ENCODE measurements around the gene WDR93. TPM values are rescaled to one million over a fixed set of nuclear protein-coding genes. Genes with fewer than 3 reads are reported as not detected.

Gene WDR93
- not detected for total RNA-seq

DNA sequence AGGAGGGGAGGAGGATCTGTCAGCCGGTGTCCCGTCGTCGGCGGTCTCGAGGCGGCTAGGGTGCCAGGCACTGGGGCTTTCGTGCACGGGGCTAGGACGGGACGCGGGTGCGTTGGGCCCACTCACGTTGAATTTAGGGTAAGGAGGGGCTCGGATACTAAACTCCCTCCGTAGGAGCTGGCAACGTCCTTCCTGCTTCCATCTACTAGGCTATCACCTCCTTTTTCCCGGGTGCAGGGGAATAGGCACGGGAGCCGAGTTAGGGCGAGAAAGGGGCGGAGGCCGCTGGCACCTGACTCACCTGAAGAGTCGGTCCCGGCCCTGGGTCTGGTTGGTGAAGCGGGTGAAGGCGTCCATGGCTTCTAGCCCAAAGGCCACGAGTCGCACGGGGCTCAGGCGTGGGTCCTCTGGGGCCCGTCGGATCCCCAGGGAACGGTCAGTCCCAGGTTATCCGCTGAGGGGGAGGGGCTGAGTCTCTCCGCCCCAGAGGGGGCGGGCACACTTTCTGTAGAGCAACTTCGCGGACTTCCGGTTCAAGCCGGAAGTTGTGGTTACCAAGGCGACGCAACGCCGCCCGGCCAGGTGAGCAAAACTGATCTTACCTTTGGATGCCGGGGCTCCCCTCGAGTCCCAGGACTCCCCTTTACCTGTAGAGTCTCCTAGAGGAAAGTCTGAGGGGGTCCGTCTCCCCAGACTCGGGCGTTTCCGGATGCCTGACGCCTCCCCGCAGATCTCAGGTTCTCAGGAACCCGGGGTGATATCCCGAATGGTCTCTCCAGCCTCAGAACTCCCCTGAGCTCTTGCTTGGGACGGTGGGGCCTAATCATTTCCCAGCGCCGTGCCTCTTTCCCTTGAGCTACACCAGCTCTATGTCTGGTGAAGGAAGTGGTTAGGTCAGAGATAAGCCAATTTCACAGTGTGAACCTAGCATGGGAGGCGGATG lies at the start of gene WDR93, which contains the start of gene PEX11A:
WDR93 (plus strand) TSS at position 536 of the 943 bp plus-strand sequence. CDS start 10,936 bp downstream, outside the sequence.
PEX11A (minus strand) TSS at position 479 of the 943 bp plus-strand sequence; CDS start at position 357, 122 bp downstream.
- peak; percentile 57 for DNase-seq

DNA sequence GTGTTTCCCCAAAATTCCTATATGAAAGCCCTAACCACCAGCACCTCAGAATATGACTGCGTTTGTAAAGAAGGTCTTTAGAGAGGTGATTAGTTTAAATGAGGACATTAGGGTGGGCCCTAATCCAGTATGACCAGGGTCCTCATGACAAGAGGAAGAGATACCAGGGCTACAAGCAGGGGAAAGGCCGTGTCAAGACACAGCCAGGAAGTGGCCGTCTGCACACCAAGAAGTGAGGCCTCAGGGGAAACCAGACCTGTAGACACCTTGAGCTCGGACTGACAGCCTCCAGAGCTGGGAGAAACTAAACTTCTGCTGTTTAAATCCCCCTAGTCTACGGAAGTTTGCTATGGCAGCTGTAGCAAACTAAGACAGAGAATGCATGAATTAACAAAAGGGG lies 49.6 kb upstream of the WDR93 start:
- DNase-seq = no peak

DNA sequence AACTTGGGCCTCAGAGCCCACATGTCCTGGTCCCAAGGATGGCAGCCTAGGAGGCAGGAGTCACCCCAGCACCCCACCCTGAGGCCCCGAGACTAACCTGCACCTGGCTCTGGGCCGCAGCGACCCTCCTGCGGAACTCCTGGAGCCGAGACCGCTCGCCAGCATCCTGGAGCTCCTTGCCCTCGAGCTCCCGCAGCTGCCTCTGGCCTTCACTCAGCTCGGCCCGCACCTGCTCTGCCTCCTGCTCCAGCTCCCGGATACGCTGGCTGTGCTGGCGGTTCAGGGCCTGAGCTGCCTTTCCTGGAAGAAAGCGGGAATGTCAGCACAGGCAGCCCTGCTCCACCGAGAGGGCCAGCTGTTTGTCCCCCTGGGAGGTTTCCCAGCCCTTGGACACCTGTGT lies 48.5 kb upstream of the WDR93 start:
- DNase-seq = no peak

- no peak for DNase-seq
Observed at GRCh38 chr15:89645680-89646079, 44.9 kb upstream of the WDR93 start.

DNA sequence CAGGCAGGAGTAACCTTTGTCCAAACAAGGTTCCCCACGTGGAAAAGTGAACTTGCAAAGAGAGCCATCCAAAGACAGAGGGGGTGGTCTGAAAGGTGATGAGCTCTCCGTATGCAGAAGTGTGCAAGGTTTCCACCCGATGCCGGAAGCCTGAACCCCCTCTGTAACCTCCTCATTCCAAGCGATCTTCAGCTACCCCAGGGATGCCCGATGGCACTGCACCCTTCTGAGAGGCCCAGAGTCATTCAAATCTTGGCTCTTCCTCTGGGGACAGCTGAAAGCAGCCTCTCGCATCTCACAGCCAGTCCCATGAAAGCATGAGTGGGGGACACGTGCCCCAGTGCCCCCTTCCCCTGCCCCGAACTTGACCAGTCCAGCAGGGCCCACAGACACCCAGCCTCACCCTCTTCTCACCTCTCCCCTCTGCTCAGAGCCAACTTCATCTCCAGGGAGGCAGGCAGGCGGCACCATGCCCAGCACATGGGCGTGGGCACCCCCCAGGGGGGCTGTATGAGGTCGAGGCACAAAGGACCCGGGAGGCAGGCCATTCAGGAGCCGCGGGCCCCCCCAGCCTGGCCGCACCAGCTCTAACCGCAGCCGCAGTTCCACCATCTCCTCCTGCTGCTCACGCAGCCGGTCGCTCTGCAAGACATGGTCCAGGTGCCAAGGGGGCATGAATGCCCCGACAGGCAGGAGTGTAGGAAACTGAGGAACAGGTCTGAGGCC lies 44.0 kb upstream of the WDR93 start:
- no peak for DNase-seq

DNA sequence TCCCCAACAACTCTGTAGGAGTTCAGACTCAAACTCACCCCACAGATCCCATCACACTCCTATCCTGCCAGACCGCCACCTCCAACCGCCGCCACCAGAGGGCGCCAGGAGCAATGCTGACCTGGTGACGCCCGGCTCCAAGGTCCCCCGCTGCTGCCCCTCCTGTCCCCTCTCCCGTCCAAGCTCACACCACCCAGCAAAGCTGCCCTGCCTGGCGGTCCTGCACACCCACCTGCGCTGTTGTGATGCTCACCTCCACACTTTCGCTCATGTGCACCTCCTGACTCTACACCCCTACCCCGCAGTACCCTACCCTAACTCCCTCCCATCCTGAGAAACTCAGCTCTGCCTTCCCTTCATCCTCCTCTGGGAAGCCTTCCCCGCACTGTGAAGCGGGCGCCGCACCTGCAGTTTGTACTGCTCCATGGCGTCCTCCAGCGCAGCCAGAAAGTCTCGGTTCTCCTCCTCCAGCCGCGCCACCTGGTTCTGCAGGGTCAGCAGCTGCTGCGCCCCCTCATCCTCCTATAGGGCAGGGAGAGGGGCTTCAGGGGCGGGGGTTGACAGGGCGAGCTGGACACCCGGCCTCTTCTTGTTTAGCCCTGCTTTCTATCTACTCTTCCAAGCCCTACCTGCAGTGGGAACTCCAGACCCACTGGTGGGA lies 43.3 kb upstream of the WDR93 start:
- peak; percentile 39 for DNase-seq

- no peak for DNase-seq
Observed at GRCh38 chr15:89648106-89649012, 42.3 kb upstream of the WDR93 start.

- no peak for DNase-seq
Observed at GRCh38 chr15:89649013-89649625, 41.5 kb upstream of the WDR93 start.

- no peak for DNase-seq
Observed at GRCh38 chr15:89649716-89650115, 40.9 kb upstream of the WDR93 start.

GRCh38 chr15:89652131-89652530 lies 38.5 kb upstream of the WDR93 start:
- DNase-seq = no peak

- no peak for DNase-seq
Observed at GRCh38 chr15:89652666-89653065, 37.9 kb upstream of the WDR93 start.

DNA sequence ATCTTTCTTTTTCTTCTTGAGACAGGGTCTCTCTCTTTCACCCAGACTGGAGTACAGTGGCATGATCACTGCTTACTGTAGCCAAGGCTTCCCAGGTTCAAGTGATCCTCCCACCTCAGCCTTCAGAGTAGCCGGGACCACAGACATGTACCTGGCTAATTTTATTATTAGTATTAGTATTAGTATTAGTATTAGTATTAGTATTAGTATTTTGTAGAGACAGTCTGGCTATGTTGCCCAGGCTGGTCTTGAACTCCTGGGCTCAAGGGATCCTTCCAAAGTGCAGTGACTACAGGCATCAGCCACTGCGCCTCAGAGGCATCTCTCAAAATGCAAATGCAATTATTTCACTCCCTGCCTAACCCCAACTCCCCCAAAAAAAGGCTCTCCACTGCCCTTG lies 37.0 kb upstream of the WDR93 start:
- DNase-seq = no peak

GRCh38 chr15:89654301-89654761 lies 36.3 kb upstream of the WDR93 start:
- no peak for DNase-seq

DNA sequence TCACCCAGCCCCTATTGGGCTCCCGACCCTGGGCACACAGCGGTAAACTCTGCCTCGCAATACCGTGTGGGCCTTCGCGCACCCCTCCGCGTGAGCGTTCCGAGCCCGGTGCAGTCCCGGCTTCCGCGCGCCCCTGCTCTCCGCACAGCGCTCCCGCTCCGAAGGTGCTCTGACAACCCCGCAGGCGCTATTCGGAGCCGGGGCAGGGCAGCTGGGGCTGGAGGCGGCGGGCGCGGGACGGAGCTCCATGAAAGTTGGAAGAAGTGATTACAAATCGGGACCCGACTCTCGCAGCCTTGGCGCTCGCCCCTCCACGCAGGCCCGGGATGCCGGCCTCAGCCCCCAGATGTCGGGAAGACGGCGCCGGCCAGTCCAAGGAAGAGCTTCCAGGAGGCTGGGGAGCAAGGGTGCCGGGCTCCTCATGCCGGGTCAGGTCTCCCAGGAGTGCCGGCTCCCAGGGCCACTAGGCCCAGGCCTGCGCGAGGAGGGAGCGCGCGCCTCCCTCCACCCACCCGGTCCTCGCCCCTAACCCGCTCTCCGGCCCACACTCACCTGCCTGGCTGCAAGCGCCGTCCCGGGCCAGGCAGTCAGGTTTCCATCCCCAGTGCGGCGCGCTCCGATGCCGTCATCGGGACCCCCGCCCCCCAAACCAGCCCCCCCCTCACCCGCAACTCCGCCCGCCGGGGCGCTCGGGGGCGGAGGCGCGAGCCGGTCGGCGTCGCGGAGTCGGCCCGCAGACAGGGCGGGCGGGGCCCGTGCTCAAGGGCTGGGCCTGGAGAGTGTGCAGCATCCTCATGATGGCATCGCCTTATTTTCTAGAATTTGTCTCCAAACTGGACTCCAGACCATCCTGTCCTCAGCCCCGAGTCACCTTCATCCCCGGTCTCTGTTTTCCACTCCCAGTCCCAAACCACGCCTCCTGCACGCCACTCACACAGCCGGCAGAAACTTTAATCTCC lies 35.5 kb upstream of the WDR93 start, which contains the start of gene KIF7:
KIF7 (minus strand) TSS at position 621 of the 959 bp plus-strand sequence. CDS start 2,537 bp downstream, outside the sequence.
- no peak for DNase-seq

DNA sequence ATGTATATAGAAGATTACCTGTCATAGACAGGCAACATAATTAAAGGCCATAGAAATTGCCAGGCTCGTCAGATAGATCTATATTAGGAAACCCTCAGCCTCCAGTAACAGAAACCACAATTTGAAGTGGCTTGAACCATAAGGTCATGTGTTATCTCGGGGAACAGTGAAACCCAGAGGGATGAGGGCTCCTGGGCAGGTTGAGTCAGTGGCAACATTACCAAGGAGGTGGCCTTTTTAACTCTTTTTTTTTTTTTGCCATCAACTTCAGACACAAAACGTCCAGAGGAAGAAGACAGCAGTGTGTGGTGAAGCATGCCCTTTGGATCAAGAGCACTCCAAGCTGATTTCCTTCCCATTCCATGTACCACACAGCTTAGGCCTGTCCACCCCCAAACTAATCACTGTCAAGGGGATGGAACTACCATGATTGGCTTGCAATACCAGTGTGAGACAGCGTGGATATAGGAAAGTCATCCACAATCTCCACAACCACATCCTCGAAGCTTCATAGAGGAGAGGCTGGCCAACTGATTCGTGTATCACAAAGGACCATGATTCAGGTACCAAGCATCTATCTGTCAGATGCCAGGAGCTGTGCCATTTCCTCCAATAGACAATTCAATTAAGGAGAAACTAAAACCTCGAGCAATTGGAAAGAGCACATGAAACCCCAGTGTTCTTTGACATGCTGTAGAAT lies 34.3 kb upstream of the WDR93 start:
- DNase-seq = no peak

DNA sequence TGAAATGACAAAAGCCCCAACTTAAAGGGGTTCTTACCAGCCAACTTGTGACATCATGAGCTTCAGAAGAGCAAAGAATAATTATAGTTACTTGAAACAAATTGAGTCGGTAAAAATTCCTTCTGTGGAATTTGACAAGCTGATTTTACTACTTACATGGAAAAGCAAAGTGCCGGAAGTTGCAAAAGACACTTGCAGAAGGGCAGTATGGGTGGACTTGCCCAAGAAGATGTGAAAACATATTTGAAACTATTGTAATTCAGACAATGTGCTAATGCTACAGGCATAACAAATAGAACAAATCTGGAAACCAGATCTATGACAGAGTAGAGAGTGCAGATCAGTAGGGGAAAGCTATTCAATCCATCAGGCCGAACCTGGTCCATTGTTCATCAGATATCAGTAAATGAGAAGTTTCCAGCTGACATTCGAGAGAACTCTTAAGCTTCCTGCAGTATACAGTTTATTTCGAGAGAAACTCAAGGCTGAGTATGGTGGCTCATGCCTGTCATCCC lies 32.9 kb upstream of the WDR93 start:
- no peak for DNase-seq

- no peak for DNase-seq
Observed at GRCh38 chr15:89659295-89659694, 31.3 kb upstream of the WDR93 start.

DNA sequence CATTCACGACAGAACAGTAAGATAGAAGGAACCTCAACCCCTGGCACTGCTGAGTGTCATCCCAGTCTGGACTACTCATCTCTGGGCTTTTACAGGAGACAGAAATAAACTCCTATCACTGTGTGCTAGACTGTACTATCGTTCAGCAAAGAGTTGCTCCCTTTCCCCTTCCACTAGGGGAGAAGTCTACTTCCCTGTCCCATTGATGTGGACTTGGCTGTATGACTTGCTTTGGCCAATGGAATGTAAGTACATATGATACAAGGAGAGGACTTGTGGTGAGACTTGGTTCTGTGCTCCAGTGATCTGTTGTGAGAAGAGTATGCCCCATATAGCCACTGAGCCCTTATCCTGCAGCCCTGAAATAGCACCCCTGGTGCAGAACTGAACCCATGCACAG lies 30.1 kb upstream of the WDR93 start:
- no peak for DNase-seq
